Measurements from ENCODE around the gene DNA2. TPM values are rescaled to one million over a fixed set of nuclear protein-coding genes. Genes with fewer than 3 reads are reported as not detected.
"Not testable (repeated sequence)": the region's sequence is repeated elsewhere in the genome, so short reads cannot be mapped to it uniquely, and the experiment has no call there.

The DNA2 gene, protein sequence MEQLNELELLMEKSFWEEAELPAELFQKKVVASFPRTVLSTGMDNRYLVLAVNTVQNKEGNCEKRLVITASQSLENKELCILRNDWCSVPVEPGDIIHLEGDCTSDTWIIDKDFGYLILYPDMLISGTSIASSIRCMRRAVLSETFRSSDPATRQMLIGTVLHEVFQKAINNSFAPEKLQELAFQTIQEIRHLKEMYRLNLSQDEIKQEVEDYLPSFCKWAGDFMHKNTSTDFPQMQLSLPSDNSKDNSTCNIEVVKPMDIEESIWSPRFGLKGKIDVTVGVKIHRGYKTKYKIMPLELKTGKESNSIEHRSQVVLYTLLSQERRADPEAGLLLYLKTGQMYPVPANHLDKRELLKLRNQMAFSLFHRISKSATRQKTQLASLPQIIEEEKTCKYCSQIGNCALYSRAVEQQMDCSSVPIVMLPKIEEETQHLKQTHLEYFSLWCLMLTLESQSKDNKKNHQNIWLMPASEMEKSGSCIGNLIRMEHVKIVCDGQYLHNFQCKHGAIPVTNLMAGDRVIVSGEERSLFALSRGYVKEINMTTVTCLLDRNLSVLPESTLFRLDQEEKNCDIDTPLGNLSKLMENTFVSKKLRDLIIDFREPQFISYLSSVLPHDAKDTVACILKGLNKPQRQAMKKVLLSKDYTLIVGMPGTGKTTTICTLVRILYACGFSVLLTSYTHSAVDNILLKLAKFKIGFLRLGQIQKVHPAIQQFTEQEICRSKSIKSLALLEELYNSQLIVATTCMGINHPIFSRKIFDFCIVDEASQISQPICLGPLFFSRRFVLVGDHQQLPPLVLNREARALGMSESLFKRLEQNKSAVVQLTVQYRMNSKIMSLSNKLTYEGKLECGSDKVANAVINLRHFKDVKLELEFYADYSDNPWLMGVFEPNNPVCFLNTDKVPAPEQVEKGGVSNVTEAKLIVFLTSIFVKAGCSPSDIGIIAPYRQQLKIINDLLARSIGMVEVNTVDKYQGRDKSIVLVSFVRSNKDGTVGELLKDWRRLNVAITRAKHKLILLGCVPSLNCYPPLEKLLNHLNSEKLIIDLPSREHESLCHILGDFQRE
- 18.6 TPM for polyA plus RNA-seq (2012; ENCODE audit: missing spikeins)

DNA sequence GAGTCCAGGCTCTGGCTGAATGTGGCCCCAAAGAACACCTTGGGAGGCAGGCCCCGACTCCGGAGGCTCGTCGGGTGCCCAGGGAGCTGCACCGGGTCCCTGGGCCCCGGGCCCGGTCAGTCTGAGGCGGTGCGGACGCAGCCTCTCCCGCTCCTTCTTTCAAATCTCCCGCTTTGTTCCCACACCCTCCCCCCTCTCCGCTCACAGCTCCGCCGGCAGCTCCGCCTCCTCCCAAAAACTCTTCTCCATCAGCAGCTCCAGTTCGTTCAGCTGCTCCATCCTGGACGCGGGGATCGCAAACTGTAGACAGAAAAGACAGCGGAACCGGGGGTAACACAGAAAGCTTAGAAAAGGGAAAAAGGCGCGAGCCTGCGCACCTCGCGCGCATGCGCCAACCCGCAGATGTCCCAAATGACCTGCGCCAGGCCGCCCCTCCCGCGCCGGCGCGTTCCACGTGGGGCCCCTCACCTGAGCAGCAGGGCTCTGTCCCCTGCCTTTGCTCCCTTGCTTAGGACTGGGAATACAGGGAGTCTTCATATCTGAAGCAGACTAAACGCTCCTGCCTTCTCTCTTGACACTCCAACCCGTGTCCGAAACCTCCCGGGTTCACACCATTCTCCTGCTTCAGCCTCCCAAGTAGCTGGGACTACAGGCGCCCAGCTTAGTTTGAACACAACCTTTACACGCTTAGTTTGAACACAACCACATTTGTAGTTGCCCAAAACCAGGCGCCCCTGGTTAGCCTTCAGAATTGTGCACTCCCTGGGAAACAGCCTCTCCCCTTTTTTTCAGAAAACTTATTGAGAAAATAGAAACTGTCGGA is at the start of gene DNA2:
DNA2 (minus strand) TSS at position 388 of the 823 bp plus-strand sequence; CDS start at position 279, 109 bp downstream.
- DNase-seq (ENCODE audit: insufficient read length) (peak; percentile 86), FAIRE-seq (peak; percentile 90)
- TF ChIP-seq POLR2AphosphoS5 (IDR thresholded peaks at IDR 0.05; ENCODE audit: low read depth, low read length) (peak; percentile 60; the same call in 1 of the 2 replicates), TAF1 (IDR thresholded peaks at IDR 0.05; ENCODE audit: borderline replicate concordance, low read depth, low read length) (peak; percentile 47; the same call in 1 of the 2 replicates), POLR2A (IDR thresholded peaks at IDR 0.05; ENCODE audit: low read depth, low read length) (peak; percentile 67; the same call in 1 of the 2 replicates)

DNA sequence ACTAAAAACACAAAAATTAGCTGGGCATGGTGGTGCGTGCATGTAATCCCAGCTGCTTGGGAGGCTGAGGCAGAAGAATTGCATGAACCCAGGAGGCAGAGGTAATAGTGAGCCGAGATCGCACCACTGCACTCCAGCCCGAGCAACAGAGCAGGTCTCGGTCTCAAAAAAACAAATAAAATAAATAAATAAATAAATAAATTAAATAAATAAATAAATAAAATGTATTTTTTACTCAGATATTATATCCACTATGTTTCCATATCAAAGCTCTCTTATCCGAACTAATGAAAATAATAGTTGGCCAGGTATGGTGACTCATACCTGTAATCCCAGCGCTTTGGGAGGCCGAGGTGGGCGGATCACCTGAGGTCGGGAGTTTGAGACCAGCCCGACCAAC is 46.8 kb upstream of the DNA2 start:
- DNase-seq (ENCODE audit: insufficient read length); FAIRE-seq: not testable (repeated sequence)

DNA sequence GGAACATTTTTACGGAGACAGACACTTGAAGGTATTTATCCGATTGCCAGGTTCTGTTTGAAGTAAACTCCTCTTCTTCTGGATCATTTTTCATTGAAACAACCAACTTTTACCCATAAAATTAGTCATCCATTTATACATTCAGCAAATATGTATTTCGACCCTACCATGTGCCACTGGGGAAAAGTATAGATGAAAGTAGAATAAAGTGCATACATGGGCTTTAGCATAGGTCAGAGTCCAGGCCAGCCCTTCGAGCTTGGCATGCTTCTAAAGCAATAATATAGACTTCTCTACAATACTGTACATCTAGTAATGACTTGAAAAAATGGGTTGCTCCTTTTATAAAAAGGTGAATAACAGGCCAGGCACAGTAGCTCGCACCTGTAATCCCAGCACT is 45.4 kb upstream of the DNA2 start:
- FAIRE-seq, result no peak
- DNase-seq (ENCODE audit: insufficient read length), result no peak
- TF ChIP-seq POLR2AphosphoS5 (IDR thresholded peaks at IDR 0.05; ENCODE audit: low read depth, low read length) (no peak), TAF1 (IDR thresholded peaks at IDR 0.05; ENCODE audit: borderline replicate concordance, low read depth, low read length) (no peak), POLR2A (IDR thresholded peaks at IDR 0.05; ENCODE audit: low read depth, low read length) (no peak)

DNA sequence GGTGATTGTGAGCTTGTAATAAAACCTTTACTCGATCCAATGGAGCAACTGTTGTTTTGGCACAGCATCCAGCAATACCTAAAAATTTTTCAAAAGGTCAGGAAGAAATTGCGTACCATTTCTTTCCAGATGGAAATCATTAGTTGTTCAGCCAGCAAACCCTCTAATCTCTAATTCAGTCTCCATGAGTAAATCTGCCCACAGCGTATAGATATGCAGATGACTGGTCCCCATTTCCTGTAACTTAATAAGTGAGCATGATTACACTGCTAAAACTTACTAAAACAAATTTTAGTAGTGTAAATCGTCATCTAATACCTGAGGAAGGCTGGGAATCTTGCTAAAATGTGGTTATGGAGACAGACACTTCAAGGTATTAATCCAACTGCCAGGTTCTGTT is 45.0 kb upstream of the DNA2 start:
- TF ChIP-seq POLR2A (IDR thresholded peaks at IDR 0.05; ENCODE audit: low read depth, low read length) (no peak), TAF1 (IDR thresholded peaks at IDR 0.05; ENCODE audit: borderline replicate concordance, low read depth, low read length) (no peak), POLR2AphosphoS5 (IDR thresholded peaks at IDR 0.05; ENCODE audit: low read depth, low read length) (no peak)
- FAIRE-seq, result no peak
- DNase-seq (ENCODE audit: insufficient read length), result no peak

DNA sequence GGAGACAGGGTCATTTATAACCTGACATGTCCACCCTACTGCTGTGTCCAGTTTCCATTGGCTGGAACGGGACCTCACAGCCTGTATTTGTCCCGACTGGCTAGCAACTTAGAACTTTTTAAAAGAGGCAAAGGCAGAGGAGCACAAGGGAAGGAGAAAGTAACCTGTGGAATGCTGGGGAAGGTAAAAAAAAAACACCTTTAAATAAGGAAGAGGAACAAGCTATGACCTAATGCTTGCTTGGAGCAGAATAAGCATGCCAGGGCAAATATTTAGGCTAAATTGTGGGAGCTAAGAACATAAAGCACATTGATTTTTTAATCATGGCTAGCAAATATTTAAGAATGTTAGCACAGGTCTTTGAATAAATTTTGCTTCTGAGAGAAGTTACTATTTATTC is 44.4 kb upstream of the DNA2 start:
- FAIRE-seq; DNase-seq (ENCODE audit: insufficient read length): not testable (repeated sequence)

DNA sequence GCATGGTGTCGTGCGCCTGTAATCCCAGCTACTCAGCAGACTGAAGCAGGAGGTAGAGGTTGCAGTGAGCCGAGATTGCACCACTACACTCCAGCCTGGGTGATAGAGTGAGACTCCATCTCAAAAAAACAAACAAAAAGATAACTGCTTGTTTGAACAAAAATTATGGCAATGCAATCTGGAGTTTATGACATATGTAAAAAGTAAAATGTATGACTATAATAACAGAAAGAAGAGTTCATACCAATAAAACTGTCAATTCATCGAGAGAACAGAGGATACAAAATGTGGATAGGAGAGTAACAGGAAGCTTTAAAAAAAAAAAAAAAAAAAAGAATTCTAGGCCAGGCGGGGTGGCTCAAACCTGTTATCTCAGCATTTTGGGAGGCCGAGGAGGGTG is 36.3 kb upstream of the DNA2 start:
- FAIRE-seq (no peak), DNase-seq (ENCODE audit: insufficient read length) (no peak)
- TF ChIP-seq TAF1 (IDR thresholded peaks at IDR 0.05; ENCODE audit: borderline replicate concordance, low read depth, low read length) (no peak), POLR2A (IDR thresholded peaks at IDR 0.05; ENCODE audit: low read depth, low read length) (no peak), POLR2AphosphoS5 (IDR thresholded peaks at IDR 0.05; ENCODE audit: low read depth, low read length) (no peak)

DNA sequence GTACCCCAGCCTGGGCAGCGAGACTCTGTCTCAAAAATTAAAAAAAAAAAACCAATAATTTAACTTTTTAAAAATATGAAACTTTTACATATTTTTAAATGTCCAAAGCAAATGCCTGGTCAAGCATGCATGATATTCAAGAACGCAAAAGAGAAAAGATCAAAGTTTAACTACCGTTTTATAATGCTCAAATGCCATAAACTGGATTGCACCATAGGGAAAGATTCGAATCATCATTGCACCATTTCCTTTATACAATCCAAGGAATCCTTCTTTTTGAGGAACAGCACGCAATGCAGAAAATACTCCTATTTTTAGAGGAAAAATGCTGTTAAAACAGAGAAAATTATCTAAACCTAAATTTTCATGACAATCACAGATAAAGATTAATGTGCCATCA is 34.6 kb upstream of the DNA2 start:
- no peak for DNase-seq (ENCODE audit: insufficient read length)
- FAIRE-seq, result no peak
- TF ChIP-seq POLR2AphosphoS5 (IDR thresholded peaks at IDR 0.05; ENCODE audit: low read depth, low read length) (no peak), POLR2A (IDR thresholded peaks at IDR 0.05; ENCODE audit: low read depth, low read length) (no peak)

DNA sequence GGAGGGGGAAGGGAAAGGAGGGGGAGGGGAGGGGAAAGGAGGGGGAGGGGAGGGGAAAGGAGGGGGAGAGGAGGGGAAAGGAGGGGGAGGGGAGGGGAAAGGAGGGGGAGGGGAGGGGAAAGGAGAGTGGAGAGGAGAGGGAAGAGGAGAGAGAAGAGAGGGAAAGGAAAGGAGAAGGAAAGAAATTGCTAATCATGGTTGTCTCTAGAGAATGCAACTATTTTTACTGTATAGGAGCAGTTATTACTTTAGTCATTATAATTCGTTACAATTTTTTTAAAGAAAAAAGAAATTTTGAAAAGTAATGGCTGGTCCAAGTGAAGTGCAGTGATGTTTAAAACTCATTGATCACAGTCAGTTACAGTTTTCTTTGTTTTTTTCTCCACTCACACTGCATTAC is 31.1 kb upstream of the DNA2 start:
- no peak for TF ChIP-seq TAF1 (IDR thresholded peaks at IDR 0.05; ENCODE audit: borderline replicate concordance, low read depth, low read length)
- no peak for TF ChIP-seq POLR2A (IDR thresholded peaks at IDR 0.05; ENCODE audit: low read depth, low read length)
- TF ChIP-seq POLR2AphosphoS5 (IDR thresholded peaks at IDR 0.05; ENCODE audit: low read depth, low read length), result no peak
- no peak for FAIRE-seq
- DNase-seq (ENCODE audit: insufficient read length), result no peak

DNA sequence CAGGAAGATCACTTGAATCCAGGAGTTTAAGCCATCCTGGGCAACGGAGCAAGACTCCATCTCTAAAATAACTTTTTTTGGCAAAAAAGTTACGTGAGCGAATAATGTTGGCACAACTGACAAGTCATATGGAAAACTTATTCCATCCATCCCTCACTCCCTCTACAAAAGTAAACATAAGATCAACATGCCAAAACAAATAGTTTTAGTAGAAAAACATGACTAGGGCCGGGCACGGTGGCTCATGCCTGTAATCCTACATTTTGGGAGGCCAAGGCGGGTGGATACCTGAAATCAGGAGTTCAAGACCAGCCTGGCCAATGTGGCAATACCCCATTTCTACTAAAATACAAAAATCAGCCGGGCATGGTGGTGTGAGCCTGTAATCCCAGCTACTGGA is 29.9 kb upstream of the DNA2 start:
- no peak for TF ChIP-seq TAF1 (IDR thresholded peaks at IDR 0.05; ENCODE audit: borderline replicate concordance, low read depth, low read length)
- TF ChIP-seq POLR2A (IDR thresholded peaks at IDR 0.05; ENCODE audit: low read depth, low read length), result no peak
- TF ChIP-seq POLR2AphosphoS5 (IDR thresholded peaks at IDR 0.05; ENCODE audit: low read depth, low read length), result no peak
- no peak for FAIRE-seq
- no peak for DNase-seq (ENCODE audit: insufficient read length)

DNA sequence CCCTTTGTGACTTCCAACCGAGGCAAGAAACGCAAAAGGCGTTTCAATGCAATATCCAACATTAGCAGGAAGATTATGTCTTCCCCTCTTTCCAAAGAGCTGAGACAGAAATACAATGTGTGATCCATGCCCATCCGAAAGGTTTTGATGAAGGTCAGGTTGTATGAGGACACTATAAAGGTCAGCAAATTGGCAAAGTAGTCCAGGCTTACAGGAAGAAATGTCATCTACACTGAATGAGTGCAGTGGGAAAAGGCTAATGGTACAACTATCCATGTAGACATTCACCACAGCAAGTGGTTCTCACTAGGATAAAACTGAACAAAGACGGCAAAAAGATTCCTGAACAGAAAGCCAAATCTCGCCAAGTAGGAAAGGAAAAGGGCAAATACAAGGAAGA is 27.8 kb upstream of the DNA2 start:
- TF ChIP-seq POLR2AphosphoS5 (IDR thresholded peaks at IDR 0.05; ENCODE audit: low read depth, low read length), result no peak
- no peak for FAIRE-seq

DNA sequence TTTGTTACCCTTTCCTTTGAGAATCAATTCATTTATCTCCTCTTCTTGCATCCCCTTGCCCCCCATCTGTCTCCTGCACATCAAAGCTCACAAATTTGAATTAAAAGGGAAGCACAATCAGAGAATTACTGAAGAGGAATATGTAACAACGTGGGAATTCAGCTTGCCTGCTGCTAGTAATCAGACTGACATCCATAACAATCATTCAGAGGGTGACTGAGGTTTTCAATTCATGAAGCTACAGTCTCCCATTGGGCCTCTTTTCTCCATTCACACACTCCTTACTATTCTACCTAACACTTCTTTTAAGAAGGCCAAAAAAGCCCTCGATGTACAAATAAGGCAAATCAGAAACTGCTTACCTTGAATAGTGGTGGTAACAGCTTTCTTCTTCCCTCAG is 24.3 kb upstream of the DNA2 start:
- no peak for DNase-seq (ENCODE audit: insufficient read length)
- TF ChIP-seq POLR2A (IDR thresholded peaks at IDR 0.05; ENCODE audit: low read depth, low read length) (no peak), POLR2AphosphoS5 (IDR thresholded peaks at IDR 0.05; ENCODE audit: low read depth, low read length) (no peak), TAF1 (IDR thresholded peaks at IDR 0.05; ENCODE audit: borderline replicate concordance, low read depth, low read length) (no peak)
- FAIRE-seq, result no peak

More for the DNA sequence above, 27.8 kb upstream of the DNA2 start:
- DNase-seq (ENCODE audit: insufficient read length), result no peak
